HTERT RPE-1 (cell line): ENCODE results near the gene ANKRD30A.
"Not testable (repeated sequence)": the region's sequence is repeated elsewhere in the genome, so short reads cannot be mapped to it uniquely, and the experiment has no call there.

ENCODE experiments used
- in situ Hi-C: fragments of 300-500 bp; cut with MboI; formaldehyde crosslinking; loops from 4 replicates; pipeline ENCODE4 v1.14.3; 2020; ENCODE audit warnings: low sequenced_read_pairs

ANKRD30A gene, protein sequence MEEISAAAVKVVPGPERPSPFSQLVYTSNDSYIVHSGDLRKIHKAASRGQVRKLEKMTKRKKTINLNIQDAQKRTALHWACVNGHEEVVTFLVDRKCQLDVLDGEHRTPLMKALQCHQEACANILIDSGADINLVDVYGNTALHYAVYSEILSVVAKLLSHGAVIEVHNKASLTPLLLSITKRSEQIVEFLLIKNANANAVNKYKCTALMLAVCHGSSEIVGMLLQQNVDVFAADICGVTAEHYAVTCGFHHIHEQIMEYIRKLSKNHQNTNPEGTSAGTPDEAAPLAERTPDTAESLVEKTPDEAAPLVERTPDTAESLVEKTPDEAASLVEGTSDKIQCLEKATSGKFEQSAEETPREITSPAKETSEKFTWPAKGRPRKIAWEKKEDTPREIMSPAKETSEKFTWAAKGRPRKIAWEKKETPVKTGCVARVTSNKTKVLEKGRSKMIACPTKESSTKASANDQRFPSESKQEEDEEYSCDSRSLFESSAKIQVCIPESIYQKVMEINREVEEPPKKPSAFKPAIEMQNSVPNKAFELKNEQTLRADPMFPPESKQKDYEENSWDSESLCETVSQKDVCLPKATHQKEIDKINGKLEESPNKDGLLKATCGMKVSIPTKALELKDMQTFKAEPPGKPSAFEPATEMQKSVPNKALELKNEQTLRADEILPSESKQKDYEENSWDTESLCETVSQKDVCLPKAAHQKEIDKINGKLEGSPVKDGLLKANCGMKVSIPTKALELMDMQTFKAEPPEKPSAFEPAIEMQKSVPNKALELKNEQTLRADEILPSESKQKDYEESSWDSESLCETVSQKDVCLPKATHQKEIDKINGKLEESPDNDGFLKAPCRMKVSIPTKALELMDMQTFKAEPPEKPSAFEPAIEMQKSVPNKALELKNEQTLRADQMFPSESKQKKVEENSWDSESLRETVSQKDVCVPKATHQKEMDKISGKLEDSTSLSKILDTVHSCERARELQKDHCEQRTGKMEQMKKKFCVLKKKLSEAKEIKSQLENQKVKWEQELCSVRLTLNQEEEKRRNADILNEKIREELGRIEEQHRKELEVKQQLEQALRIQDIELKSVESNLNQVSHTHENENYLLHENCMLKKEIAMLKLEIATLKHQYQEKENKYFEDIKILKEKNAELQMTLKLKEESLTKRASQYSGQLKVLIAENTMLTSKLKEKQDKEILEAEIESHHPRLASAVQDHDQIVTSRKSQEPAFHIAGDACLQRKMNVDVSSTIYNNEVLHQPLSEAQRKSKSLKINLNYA (N-terminal part only)

DNA sequence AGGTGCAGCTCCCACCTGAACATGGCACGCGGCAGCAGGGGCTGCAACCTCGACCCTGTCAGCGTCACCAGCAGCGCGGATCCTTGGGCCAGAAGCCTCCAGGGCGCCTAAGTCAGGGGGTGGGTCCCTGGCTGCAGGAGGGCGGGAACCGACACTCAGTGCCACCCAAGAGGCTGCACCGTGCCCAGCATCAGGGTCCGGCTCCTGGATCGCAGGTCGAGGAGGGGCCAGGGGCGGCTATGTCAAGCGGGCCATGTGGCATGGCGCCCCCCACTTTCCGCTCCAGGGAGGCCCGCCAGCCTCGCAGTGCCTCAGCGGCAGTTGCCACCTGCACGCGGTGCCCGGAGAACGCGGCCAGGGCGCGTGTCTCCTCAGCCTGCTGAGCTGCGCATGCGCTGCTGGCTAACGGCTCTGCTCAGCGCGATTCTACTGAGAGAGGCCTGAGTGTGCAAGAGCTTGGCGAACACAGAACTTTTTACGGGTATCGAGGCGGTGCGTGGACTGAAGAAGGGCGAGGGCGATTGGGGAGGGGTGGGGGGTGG lies at the start of gene ANKRD30A:
ANKRD30A (plus strand) TSS at position 408 of the 542 bp plus-strand sequence. CDS start 190 bp downstream, outside the sequence.
- in situ Hi-C loops: no loop called here

DNA sequence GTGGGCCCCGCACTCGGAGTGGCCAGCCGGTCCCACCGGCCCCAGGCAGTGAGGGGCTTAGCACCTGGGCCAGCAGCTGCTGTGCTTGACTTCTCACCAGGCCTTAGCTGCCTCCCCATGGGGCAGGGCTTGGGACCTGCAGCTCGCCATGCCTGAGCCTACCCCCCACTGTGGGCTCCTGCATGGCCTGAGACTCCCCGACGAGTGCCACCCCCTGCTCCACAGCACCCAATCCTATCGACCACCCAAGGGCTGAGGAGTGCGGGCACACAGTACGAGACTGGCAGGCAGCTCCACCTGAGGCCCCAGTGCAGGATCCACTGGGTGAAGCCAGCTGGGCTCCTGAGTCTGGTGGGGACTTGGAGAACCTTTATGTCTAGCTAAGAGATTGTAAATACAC lies 49.3 kb upstream of the ANKRD30A start:
- in situ Hi-C loops: not testable (repeated sequence)

DNA sequence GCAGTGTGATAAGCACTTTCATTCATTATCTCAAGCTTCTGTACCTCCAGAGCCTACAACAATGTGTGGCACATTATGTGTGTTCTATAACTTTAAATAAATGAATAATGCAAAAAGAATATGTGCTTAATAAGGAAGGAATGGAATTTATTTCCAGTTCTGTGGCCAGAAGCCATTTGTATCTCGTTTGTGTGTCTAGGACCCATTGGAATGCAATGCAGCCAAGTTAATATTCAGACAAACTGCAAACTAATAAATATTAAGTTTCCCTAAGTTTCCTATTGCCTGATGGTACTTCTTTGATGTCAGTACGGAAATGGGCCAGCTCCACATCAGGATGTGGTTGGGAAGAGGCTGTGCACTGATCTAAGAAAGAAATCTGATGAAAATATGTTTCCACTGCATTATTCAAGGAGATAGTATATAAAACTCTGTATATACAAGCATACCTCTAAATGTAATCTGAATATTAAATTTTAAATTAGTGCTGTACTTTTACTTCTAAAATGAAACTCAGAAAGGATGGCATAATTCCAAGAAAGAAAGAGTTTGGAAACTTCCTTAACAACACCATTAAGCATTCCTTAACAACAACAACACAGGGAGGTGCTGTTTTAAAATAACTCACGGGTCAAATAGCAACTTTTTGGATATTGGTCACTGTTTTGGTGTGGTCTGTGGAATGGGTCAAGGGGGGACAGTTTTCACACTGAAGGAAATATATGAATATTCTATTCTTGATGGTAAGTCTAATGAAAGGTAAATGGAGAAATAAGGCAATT lies 29.4 kb upstream of the ANKRD30A start:
- in situ Hi-C loops: no loop called here

DNA sequence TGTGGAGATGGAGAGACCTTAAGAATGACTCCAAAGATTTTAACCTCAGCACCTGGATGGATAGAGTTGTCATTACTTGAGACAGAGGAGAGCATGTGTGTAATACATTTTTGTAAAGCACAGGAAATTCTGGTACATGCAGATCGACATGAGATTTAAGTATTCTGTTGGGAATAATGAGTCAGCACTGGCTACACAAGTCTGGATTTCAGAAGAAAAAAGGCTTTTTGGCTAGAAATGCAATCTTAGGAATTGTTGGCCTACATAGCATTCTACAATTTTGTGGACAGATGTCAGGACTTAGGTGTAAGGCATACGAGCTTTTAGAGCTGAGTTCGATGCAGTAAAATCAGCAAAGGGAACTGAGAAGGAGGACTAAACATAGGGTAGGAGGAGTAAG lies 24.1 kb upstream of the ANKRD30A start:
- in situ Hi-C loops: no loop called here

DNA sequence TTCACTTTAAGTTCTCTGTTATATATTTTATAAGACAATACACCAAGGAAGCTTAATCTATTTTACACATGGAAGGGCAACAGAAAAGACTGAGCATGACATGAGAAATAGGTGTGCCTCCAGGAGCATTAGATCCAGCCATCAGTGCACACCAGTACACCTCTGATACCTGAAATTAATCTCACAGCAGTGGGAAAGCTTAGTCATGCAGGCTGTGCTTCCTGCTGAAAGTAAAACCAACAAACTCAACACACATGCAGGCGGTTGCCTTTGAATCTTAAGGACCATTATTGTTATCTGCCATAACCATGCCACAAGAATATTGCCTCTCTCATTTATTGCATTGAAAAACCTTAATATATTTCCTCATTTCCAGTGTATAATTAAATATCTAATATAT lies 16.4 kb upstream of the ANKRD30A start:
- in situ Hi-C loops: no loop called here

DNA sequence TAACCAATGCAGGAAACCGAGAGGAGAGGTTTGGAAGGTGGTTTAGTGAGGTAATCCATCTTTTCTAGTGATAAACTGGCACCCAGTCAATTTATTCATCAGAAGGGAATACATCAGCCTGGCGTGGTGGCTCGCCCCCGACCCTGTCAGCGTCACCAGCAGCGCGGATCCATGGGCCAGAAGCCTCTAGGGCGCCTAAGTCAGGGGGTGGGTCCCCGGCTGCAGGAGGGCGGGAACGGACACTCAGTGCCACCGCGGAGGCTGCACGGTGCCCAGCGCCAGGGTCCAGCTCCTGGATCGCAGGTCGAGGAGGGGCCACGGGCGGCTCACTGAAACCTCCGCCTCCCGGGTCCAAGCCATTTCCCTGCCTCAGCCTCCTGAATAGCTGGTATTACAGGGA lies 866 bp upstream of the ANKRD30A start:
- in situ Hi-C loops: no loop called here

DNA sequence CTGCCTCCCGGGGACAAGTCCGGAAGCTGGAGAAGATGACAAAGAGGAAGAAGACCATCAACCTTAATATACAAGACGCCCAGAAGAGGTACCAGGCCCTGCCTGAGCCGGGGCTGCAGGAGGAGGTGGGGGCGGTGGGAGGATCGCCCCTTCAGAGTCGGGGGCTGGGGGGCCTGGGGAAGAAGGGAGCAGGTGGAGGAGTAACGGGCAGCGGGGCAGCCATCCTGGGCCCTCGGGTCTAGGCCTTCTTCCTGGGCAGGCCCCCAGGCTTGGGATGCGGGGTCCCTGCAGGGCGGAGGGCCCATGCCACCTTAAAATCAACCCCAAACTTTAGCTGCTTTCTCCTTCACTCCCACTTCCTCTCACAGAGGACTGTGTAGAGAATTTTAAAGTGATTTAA lies 523 bp downstream of the ANKRD30A start:
- in situ Hi-C loops: no loop called here

DNA sequence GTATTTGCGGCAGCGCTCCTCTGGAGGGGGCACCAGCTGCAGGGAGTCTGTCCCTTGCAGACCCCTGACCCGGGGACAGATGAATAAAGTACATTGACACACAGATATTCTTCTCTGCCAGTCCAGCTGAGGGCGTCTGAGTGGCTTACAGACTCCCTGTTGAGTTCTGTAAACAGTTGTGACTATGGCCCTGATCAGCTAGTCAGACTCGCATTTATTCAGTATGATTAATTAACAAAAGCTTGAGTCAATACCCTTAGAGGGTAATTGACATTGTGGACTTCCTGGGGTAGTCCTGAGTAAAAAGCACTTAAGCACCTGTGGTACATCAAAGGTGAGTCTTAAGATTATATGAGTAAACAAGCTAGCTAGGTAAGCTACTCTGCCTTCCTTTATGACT lies 21.0 kb downstream of the ANKRD30A start:
- in situ Hi-C loops: no loop called here

DNA sequence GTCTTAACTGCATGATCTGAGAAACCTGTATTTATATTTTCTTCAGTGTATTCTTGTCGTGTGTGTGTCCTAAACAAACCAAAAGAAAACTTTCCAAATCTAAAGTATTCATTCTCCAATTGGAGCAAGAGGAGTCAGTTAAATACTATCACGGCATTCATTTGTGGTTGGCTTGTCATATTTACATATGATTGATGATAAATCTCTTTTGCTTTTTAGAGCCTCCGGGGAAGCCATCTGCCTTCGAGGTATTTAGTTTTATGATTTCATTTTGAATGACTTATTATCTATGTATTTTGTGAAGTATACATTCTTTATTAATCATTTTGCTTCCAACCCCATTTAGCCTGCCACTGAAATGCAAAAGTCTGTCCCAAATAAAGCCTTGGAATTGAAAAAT lies 37.0 kb downstream of the ANKRD30A start:
- in situ Hi-C loops: not testable (repeated sequence)

DNA sequence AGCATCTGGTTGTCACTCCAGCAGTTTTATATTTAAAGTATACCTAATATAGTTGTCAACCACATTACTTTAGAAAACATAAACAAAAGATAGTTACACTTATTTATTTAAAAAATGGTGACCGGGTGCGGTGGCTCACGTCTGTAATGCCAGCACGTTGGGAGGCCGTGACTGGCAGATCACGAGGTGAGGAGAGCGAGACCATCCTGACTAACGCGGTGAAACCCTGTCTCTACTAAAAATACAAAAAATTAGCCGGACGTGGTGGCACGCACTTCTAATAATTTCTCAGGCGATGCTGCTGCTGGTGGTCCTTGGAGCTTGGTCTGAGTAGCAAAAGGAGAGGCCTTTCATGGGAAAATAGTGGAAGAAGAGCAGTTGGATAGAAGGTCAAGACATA lies 46.5 kb downstream of the ANKRD30A start:
- in situ Hi-C loops: not testable (repeated sequence)

DNA sequence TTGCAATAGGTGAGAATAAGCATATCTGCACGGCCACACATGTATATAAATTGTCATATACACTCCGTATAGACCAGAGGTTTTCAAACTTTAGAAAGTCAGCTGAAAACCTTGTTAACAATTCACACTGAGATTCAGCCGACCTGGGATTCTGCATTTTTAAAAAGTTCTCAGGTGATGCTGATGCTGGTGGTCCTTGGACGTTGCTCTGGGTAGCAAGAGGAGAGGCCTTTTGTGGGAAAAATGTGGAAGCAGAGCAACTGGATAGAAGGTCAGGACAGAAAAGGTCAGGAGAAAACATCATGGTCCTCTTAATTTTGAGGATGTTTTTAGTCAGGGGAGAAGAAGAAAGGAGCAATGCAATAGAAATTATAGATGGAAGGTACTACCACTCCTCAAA lies 52.9 kb downstream of the ANKRD30A start:
- in situ Hi-C loops: not testable (repeated sequence)

DNA sequence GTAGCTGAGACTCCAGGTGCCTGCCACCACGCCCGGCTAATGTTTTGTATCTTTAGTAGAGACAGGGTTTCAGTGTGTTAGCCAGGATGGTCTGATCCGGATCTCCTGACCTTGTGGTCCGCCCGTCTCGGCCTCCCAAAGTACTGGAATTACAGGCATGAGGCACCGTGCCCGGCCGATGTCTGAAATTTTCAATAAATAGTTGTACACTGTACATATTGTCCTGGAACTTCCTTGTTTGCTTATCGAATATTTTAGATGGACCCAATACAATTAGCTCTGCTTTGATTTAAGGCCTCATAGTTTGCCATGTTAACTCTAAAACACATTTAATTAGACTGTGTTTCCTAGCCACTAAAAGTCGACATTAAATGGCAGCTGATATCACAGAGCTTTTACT lies 57.3 kb downstream of the ANKRD30A start:
- in situ Hi-C loops: not testable (repeated sequence)

DNA sequence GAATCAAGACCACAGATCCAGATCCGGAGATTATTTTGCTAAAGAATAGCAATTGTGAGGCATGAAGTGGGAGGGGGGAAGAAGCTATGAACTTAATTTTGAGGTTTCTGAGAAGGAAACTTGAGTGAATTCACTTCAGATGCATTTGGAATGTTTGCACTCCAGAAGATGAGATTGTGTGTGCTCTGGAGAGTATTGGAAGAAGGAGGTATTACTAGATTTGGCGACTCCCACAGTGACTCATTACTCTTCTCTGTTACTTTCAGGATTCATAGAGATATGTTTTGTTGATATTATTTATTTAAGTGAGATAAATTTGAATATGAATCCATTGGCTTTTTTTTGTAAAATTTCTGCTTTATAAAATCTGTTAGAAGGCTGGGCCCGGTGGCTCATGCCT lies 80.7 kb downstream of the ANKRD30A start:
- in situ Hi-C loops: no loop called here

DNA sequence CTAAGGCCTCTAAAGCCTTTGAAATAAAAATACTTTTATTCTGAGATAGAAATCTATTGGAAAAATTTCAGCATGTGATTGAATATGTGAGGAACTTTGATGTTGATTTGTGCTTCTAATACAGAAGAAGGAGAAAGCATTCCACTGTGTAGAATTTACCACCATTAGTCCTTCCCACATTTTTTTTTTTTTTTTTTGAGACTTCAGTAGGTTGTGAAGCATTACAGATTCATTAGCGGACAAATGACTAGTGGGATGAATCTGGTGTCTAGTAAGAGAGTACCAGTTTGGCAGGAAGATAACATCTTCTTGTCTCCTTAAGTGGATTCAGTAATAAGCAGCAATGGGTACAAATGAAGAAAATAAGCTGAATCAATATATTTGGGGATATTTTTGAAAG lies 95.5 kb downstream of the ANKRD30A start:
- in situ Hi-C loops: no loop called here

DNA sequence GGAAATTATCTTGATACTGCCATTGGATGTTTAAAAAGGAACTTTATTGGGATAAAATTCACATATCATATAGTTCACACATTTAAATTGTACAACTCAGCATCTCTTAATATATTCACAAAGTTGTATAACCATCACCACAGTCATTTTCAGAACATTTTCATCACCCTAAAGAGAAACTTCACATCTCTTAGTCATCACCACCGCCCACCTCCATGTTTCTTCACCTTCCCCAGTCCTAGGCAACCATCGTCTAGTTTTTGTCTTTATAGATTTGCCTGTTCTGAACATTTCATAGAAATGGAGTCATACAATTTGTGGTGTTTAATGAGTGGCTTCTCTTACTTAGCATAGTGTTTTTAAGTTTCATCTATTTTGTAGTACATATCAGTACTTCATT lies 96.6 kb downstream of the ANKRD30A start:
- in situ Hi-C loops: no loop called here

DNA sequence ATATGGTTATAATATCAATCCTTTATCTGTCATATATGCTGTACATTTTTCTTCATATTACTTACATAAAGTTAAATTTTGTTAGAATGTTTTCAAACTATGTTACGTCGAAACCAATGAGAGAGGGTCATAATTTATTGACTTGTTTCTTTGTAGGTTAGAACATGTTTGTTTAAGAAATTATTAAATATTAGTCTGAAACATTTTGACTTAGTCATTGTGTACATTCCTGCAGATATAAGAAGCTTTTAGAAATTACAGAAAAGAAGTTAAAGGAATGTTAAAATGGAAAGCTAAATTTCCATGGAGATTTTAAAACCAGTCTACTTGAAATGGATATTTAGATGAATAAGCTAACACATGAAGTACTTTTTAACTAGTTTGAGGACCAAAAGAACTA lies 99.8 kb downstream of the ANKRD30A start:
- in situ Hi-C loops: no loop called here

DNA sequence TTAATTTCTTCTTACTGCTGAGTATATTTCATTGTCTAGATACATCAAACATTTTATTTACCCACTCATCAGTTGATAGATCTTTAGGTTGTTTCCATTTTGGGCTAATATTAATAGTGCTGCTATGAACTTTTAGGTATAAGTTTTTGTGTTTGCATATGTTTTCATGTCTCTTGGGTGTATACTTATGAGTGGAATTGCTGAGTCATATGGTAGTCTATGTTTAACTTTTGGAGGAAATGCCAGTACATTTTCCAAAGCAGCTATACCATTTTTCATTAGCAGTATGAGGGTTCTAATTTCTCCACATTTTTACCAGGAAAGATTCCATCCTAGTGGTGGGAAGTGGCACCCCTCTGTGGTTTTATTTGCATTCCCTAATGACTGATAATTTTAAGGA lies 101.1 kb downstream of the ANKRD30A start:
- in situ Hi-C loops: no loop called here

DNA sequence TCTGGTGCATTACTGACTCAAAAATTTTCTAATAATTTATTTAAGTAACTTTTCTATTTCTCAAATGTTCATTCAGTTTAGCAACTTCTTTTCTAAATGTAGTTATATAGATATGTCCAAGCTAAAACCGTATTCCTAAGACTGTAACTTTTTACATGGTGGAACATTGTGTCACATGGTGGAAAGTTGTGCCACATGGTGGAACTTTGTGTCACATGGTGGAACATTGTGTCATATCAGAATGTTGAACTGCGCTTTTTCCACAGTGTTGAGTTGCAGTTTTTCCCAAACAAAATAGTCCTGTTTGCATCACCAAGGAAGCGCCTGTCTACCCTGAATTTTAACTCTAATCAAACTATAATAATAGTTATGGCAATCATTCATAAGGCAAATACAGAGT lies 109.3 kb downstream of the ANKRD30A start:
- in situ Hi-C loops: no loop called here

DNA sequence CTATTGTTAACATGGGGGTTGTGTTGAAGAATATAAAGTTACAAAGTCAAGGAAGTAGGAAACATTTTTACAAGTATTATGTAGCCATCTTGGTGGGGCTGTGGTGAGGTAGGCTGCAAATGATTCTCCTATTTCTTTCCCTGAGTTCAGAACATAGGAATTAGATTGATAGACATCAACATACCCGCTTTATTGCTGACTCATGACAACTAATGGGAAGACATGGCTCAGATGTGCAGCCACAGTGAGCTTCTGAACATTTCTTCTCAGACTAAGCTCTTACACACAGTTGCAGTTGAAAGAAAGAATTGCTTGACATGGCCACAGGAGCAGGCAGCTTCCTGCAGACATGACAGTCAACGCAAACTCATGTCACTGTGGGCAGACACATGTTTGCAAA lies 110.7 kb downstream of the ANKRD30A start:
- in situ Hi-C loops: no loop called here

DNA sequence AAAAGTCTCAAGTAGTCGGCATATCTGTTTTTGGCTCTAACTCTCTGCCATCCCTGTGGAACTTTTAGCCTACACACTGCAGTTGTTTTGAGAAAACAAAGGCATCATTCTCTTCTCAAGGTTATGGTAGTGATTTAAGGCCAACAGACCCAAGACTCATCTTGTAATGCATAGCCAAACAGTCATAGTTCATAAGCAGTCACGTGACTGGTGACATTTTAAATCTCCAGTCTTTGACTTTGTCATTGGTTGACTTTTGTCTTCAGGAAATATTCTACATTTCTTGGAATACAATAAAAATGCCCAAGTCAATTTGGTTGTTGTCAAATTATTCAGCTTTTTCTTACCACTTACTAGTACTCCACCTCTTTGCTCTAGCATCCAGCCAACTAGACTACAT lies 114.8 kb downstream of the ANKRD30A start:
- in situ Hi-C loops: no loop called here
